GM19351 (cell line): ENCODE data around the gene MARCHF10.

Experiments used
- ATAC-seq: cut with Tn5 transposase; IDR thresholded peaks from one replicate; pipeline ENCODE4 v1.9.1; 2021; ENCODE audit warnings: mild to moderate bottlenecking, moderate library complexity; ENCODE audit not compliant: unreplicated experiment

MARCHF10 gene

DNA sequence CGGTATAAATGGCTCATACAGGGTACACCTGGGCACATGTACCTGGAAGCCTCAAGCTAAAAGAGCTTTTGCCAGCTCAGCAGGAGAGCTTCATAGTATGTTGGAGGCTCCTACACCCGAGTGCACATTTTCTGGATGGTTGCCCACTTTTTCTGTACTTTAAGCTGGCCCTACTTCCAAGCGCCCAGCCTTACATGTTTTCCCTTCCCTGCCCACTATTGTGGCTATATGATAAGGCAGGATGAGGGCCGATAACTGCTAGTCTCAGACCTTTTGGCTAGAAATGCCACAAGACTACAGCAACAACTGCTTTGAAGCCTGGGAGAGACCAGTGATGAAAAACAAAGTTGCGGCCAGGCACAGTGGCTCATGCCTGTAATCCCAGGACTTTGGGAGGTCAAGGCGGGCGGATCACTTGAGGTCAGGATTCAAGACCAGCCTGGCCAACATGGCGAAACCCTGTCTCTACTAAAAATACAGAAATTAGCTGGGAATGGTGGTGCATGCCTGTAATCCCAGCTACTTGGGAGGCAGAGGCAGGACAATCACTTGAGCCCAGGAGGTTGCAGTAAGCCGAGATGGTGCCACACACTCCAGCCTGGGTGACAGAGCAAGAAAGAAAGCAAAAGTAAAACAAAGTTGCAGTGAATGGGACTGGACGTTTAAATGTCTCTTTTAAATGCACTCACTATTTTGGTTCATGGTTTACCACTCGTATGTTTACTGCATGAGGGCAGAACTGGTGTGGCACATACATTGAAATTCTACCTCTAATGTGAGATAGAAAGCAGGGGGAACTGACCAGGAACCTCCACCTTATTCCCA lies 14.2 kb upstream of the MARCHF10 start:
- no peak for ATAC-seq

DNA sequence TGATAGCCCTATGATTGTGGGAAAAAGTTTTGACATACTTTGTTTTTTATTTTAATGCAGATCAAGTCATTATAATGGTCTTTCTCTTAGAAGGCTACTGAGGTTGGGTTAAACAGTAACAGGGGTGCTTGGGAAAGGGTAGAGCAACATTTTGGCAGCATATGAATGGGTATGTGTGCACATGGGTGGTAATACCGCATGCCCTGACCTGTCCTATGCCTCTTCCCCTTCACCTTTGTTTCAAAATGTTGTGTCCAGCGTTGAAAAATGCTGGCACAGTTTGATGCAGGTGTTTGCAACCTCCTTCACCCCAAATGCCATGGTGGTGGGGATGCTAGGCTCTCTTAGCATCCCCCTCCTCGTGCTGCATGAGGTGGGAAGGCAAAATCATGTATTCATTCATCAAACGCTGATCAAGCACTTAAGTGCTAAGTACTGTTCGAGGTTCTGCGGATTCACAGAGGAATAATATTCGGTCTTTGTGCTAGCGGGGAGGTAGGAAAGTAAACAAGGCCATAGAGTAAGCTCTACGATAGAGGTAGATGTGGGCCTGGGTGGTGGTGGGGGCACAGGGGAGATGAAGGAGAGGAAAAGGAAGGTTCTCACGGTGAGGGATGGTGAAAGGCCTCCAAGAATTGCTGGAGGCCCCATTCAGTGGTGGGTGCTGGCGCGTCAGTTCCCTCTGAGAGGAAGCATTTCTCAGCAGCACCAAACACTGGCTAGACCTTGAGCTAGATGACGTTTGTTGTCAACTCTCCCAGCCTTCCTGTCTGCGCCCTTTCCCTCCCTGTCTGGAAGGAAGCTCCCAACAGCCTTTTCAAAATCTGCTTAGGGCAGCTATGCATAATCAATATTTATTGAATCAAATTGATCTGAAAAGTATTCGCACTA lies 13.3 kb upstream of the MARCHF10 start:
- no peak for ATAC-seq

- no peak for ATAC-seq
These were observed 11.6 kb upstream of the MARCHF10 start for GRCh38 chr17:62819511-62820221.

DNA sequence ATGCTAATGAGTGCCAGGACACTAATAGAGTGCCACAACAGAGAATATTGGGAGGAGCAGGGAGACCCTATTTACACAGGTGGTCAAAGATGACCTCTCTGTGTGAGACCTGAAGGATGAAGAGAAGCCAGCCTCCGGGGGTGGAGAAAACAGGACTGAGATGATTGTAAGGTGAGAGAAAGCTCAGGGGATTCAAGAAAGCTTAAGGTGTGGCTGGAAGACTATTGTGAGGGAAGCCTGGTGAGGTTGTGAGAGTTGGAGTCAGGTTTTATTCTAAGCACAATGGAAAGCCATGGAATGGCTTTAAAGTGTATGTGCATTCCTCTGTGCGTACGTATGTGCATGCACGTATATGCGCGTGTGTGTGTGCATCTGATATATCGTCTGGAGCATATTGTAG lies 10.4 kb upstream of the MARCHF10 start:
- no peak for ATAC-seq

GRCh38 chr17:62816282-62816839 lies 8.2 kb upstream of the MARCHF10 start:
- ATAC-seq = no peak

DNA sequence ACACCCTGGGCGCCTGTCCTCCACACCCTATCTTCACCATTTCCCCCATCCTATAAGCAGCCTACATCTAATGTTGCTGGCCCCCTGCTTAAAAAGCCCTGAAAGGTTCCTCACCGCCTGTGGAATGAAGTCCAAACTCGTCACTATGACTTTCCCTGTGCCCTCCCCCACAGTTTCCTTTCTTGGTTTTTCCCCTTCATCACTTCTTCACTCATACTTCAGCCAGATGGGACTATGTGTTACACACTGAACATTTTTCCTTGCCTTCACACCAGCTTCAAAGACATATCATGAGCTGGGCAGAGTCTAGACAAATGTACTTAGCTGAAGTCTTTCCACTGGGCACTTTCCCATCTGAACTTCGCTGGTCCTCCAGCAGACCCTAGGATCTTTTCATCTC lies 1.5 kb upstream of the MARCHF10 start:
- no peak for ATAC-seq

DNA sequence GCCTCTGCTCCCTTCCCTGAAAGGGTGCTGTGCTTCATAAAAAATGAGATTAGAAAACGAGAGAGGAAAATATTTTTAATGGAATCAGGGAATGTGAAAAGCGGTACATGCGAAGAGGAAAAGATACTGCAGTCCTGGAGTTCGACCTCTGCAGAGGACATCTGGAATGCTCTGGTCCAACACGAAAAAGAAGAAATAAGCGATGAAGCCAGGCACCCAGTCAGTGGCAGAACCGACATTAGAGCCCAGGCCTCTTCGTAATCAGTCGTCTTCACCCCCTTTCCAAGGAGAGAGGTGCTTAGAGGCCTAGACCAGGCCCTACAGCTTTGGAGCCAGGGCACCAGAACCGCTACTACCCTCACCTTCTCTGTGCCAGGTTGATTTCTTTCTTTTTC lies 459 bp upstream of the MARCHF10 start:
- no peak for ATAC-seq

- no peak for ATAC-seq
These were observed 2.9 kb downstream of the MARCHF10 start for GRCh38 chr17:62805234-62805633.

DNA sequence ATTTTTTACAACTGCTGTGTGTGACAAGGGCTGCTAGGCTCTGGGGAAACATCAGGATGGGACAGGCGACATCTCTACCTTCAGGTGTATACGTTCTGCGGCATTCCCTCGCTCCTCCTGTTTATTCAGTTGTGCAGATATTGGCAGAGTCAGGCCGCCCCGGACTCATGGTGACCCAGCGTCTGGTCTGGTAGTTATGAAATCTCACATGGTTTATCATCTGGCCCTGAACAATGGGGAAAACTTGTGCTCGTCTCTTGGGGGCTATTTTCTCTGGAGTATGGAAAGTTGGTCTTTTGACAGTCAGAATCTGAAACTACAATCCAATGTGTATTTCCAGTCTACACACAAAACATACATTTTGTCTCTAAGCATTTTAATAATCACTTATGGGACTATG lies 3.3 kb downstream of the MARCHF10 start:
- ATAC-seq = no peak

DNA sequence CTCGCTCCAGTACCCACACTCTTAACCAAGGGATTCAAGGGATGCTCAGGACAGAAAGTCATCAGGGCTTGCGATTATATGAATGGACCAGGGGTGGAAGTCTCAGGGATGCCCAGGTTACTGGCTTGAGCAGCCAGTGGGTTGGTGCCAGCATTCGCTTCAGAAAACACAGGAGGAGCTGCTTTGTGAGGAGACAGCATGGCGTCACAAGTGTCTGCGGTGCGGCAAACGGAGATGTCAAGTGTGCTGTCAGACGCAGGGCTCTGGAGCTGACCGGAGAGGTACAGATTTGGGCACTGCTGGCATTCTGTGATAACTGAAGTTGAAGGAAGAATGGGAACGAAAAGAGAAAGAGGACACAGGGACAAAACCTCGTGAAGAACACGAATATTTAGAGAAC lies 4.1 kb downstream of the MARCHF10 start:
- ATAC-seq = no peak

- ATAC-seq = no peak
These were observed 5.4 kb downstream of the MARCHF10 start for GRCh38 chr17:62802561-62803205.

DNA sequence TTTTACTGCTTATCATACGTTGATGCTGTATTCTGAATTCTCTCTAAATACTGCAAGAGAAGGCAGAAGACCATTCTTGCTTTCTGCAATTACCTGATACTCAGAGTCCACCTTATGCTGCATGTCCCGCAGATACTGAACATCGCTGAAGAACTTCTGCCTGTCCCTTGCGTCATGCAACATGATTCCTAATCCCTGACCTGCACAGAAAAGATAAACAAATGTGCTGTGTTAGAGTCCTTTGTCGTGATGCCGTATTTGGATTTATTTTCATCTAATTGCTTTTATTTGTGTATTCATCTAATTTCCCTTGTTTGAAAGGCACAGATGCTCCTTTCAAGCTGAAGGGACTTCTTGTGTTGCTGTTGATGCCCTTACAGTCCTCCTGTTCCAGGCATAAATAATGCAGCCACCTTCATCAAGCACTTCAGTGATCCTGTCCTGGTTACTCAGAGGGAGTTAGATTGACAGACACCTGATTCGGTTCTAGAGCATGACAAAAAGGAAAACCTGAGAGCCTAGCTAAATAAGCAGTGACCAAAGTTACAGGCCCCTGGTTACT lies 6.5 kb downstream of the MARCHF10 start:
- ATAC-seq = no peak

GRCh38 chr17:62800585-62800984 lies 7.5 kb downstream of the MARCHF10 start:
- no peak for ATAC-seq

- no peak for ATAC-seq
These were observed 10.2 kb downstream of the MARCHF10 start for GRCh38 chr17:62797959-62798358.

- no peak for ATAC-seq
These were observed 11.8 kb downstream of the MARCHF10 start for GRCh38 chr17:62796291-62796690.

- no peak for ATAC-seq
These were observed 13.5 kb downstream of the MARCHF10 start for GRCh38 chr17:62794666-62794971.

GRCh38 chr17:62793919-62794665 lies 14.0 kb downstream of the MARCHF10 start:
- no peak for ATAC-seq

- no peak for ATAC-seq
These were observed 15.7 kb downstream of the MARCHF10 start for GRCh38 chr17:62792447-62792800.

DNA sequence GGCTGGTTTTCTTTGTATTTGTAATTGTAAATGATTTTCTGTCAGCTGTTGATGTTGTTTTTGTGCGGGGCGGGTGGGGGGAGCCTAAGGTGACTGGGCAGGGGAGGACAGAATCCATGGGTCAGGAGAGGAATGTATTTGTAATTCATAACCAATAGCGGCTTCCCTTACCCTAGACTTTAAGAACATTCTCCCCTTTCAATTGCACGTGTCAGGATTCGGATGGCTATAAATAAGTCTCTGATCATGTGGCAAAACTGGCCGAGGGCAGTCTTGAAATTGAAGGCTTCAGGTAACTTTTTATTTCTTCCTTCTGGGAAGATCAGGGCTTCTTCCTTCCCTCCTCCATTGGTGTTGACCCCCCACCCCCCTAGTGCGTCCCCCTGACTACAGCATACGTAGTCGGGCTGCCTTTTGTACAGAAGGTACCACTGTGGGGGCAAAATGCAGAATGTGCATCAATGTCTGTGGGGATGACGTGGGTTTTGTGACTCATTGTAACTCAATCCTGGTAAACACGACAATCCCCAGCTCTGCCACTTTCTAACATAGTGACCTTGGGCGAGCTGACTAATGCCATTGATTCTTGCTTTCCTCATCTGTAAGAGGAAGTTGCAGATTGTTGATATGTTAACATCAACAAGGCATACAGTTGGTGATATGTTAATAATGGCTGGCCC lies 16.2 kb downstream of the MARCHF10 start:
- no peak for ATAC-seq
